ENCODE results near the gene AJAP1. TPM values are rescaled to one million over a fixed set of nuclear protein-coding genes. Genes with fewer than 3 reads are reported as not detected.
A peak's percentile ranks its signal among the peaks of the same experiment; 100 is the strongest.

The AJAP1 gene
- total RNA-seq, 1 donor from 2014 or later, result 0.44 TPM

GRCh38 chr1:4702932-4703331 lies 48.5 kb downstream of the AJAP1 start:
- peak; percentile 87 for ATAC-seq

GRCh38 chr1:4703646-4704045 lies 49.2 kb downstream of the AJAP1 start:
- ATAC-seq, result no peak

- no peak for ATAC-seq
These were observed 54.6 kb downstream of the AJAP1 start for GRCh38 chr1:4708840-4709507.

GRCh38 chr1:4709641-4710040 lies 55.2 kb downstream of the AJAP1 start:
- ATAC-seq, result no peak

GRCh38 chr1:4710592-4711415 lies 56.4 kb downstream of the AJAP1 start:
- ATAC-seq, result no peak

- ATAC-seq, result no peak
These were observed 57.2 kb downstream of the AJAP1 start for GRCh38 chr1:4711416-4712275.

- ATAC-seq, result no peak
These were observed 59.3 kb downstream of the AJAP1 start for GRCh38 chr1:4713669-4714068.

GRCh38 chr1:4716406-4716805 lies 62.0 kb downstream of the AJAP1 start:
- no peak for ATAC-seq

GRCh38 chr1:4718071-4718470 lies 63.7 kb downstream of the AJAP1 start:
- no peak for ATAC-seq

GRCh38 chr1:4723106-4723505 lies 68.7 kb downstream of the AJAP1 start:
- ATAC-seq, result no peak

- ATAC-seq, result no peak
These were observed 69.6 kb downstream of the AJAP1 start for GRCh38 chr1:4724001-4724400.

GRCh38 chr1:4724695-4725250 lies 70.4 kb downstream of the AJAP1 start:
- no peak for ATAC-seq

GRCh38 chr1:4725416-4725815 lies 71.0 kb downstream of the AJAP1 start:
- no peak for ATAC-seq

- ATAC-seq, result no peak
These were observed 72.4 kb downstream of the AJAP1 start for GRCh38 chr1:4726620-4727341.

GRCh38 chr1:4728319-4729089 lies 74.1 kb downstream of the AJAP1 start:
- no peak for ATAC-seq

- no peak for ATAC-seq
These were observed 74.7 kb downstream of the AJAP1 start for GRCh38 chr1:4729090-4729471.

GRCh38 chr1:4730078-4730477 lies 75.7 kb downstream of the AJAP1 start:
- no peak for ATAC-seq

- ATAC-seq, result no peak
These were observed 79.2 kb downstream of the AJAP1 start for GRCh38 chr1:4733446-4734177.

GRCh38 chr1:4734219-4734618 lies 79.8 kb downstream of the AJAP1 start:
- ATAC-seq, result no peak

- no peak for ATAC-seq
These were observed 80.4 kb downstream of the AJAP1 start for GRCh38 chr1:4734791-4735190.

GRCh38 chr1:4736254-4736653 lies 81.8 kb downstream of the AJAP1 start:
- ATAC-seq, result no peak

Data from esophagus mucosa (tissue), 1 donor.